Chondrocyte (in vitro differentiated cells): ENCODE measurements around the gene PAPPA2. TPM values are rescaled to one million over a fixed set of nuclear protein-coding genes. Genes with fewer than 3 reads are reported as not detected.
"Not testable (repeated sequence)": the region's sequence is repeated elsewhere in the genome, so short reads cannot be mapped to it uniquely, and the experiment has no call there.

ENCODE experiments used
- DNase-seq: peaks from one replicate; pipeline ENCODE4 v3.0.0; 2021; ENCODE audit warnings: mixed read lengths, low spot score
- H3K27ac Mint-ChIP-seq: one replicate; pipeline ENCODE4 v1.8.0; 2021; ENCODE audit warnings: mild to moderate bottlenecking, moderate library complexity, mixed read lengths; ENCODE audit not compliant: unreplicated experiment
- H3K27me3 Mint-ChIP-seq: 2 replicates; pipeline ENCODE4 v1.8.0; 2021; ENCODE audit warnings: low read depth, mixed read lengths
- H3K36me3 Mint-ChIP-seq: 2 replicates; pipeline ENCODE4 v1.8.0; 2021; ENCODE audit warnings: low read depth, mixed read lengths
- H3K4me1 Mint-ChIP-seq: 2 replicates; pipeline ENCODE4 v1.8.0; 2021; ENCODE audit warnings: low read depth, mild to moderate bottlenecking, mixed read lengths
- H3K4me3 Mint-ChIP-seq: one replicate; pipeline ENCODE4 v1.8.0; 2021; ENCODE audit warnings: mild to moderate bottlenecking, moderate library complexity, mixed read lengths; ENCODE audit not compliant: unreplicated experiment
- H3K9me3 Mint-ChIP-seq: 2 replicates; pipeline ENCODE4 v1.8.0; 2021; ENCODE audit warnings: low read depth, mixed read lengths
- total RNA-seq: library from RNA; stranded (reverse); gene quantifications from 3 replicates; pipeline ENCODE4 v1.2.1, GENCODE V29; 2021
- TF ChIP-seq, protein P1 (sequence below): fragments of 200-600 bp; sonication (generic); IDR thresholded peaks from 2 replicates; pipeline ENCODE4 v1.5.0; 2021; ENCODE audit warnings: antibody characterized with exemption, mild to moderate bottlenecking, moderate library complexity

Gene PAPPA2
- total RNA-seq, 1 donor from 2014 or later = 0.42 TPM

DNA sequence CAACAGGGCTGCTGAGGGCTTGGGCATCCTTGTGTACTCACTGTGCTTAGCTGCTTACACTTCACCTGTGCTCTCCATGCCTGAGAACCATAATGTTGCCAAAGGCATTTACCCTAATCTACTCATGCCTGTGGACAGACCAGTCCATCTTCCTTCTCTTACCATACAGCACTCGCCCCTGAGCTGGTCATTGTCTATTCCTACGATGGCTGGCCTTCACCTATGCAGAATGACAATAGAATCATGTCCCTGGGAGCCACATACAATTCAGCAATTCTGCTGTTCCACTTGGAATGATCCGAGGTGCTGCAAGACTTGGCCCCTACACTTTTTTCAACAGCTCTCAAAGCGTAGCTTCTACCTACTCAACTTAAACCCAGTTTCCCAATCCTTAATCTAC lies 96.5 kb downstream of the PAPPA2 start:
- H3K9me3 Mint-ChIP-seq = no peaks in the 10 kb centered on the region
- TF ChIP-seq, protein P1, sequence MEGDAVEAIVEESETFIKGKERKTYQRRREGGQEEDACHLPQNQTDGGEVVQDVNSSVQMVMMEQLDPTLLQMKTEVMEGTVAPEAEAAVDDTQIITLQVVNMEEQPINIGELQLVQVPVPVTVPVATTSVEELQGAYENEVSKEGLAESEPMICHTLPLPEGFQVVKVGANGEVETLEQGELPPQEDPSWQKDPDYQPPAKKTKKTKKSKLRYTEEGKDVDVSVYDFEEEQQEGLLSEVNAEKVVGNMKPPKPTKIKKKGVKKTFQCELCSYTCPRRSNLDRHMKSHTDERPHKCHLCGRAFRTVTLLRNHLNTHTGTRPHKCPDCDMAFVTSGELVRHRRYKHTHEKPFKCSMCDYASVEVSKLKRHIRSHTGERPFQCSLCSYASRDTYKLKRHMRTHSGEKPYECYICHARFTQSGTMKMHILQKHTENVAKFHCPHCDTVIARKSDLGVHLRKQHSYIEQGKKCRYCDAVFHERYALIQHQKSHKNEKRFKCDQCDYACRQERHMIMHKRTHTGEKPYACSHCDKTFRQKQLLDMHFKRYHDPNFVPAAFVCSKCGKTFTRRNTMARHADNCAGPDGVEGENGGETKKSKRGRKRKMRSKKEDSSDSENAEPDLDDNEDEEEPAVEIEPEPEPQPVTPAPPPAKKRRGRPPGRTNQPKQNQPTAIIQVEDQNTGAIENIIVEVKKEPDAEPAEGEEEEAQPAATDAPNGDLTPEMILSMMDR = no peak
- H3K4me3 Mint-ChIP-seq = no peak overlapping the region
- no peaks in the 10 kb centered on the region for H3K36me3 Mint-ChIP-seq
- H3K4me1 Mint-ChIP-seq = peaks cover 3% of the 10 kb centered on the region
- H3K27ac Mint-ChIP-seq = no peak overlapping the region
- H3K27me3 Mint-ChIP-seq = peaks cover 28% of the 10 kb centered on the region
- DNase-seq = no peak

DNA sequence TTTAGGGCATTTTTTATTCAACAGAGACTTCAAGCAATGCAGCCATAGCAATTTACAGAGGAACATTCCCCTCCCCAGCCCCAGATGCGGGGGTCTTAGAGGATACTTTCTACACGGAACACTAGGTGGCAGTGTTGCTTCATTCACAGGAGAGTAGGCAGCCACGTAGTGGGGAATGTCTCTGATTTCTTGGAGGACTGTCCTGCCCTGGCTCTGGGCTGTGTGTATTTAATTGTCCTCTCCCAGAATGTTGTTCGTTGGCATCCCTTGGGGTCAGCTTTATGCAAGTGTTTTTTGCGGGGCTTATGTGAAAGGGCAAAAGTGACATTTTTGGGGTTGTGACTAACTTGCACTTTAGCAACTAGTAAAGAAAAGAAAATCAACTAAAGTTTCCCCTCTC lies 96.9 kb downstream of the PAPPA2 start:
- Mint-ChIP-seq H3K4me1 (peaks cover 3% of the 10 kb centered on the region), H3K4me3 (no peak overlapping the region), H3K9me3 (no peaks in the 10 kb centered on the region), H3K27ac (no peak overlapping the region), H3K27me3 (peaks cover 24% of the 10 kb centered on the region), H3K36me3 (no peaks in the 10 kb centered on the region)
- TF ChIP-seq, protein P1 = peak; percentile 94
- no peak for DNase-seq

DNA sequence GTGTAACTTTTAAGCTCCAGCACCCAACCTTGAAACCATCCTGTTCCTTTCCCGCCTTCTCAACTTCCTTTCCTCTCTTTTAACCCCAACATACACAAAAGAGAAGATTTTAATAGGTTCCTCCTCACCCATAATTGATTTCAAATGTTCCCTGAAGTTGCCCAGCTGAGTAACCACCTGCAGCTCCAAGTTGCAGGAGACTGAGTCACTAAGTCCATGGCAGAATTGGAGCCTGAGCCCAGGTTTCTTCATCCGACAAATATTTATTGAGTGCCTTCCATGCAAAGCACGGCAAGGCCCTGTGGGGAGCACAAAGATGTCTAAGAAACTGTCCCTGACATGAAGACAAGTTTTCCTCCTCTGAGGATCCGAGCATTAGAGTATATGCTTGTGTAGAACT lies 97.7 kb downstream of the PAPPA2 start:
- peaks cover 3% of the 10 kb centered on the region for H3K4me1 Mint-ChIP-seq
- TF ChIP-seq, protein P1 = no peak
- H3K36me3 Mint-ChIP-seq = no peaks in the 10 kb centered on the region
- DNase-seq = no peak
- H3K27me3 Mint-ChIP-seq = peaks cover 17% of the 10 kb centered on the region
- no peaks in the 10 kb centered on the region for H3K9me3 Mint-ChIP-seq
- no peak overlapping the region for H3K4me3 Mint-ChIP-seq
- no peak overlapping the region for H3K27ac Mint-ChIP-seq

DNA sequence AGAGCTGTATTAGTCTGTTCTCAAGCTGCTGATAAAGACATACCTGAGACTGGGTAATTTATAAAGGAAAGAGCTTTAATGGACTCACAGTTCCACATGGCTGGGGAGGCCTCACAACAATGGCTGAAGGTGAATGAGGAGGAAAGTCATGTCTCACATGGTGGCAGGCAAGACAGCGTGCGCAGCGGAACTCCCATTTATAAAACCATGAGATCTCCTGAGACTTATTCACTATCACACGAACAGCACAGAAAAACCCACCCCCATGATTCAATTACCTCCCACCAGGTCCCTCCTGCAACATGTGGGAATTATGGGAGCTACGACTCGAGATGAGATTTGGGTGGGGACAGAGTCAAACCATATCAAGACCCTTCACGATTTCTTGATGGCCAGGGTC lies 98.8 kb downstream of the PAPPA2 start:
- not testable (repeated sequence) for H3K27ac Mint-ChIP-seq, H3K9me3 Mint-ChIP-seq
- peaks cover 10% of the 10 kb centered on the region for H3K27me3 Mint-ChIP-seq

DNA sequence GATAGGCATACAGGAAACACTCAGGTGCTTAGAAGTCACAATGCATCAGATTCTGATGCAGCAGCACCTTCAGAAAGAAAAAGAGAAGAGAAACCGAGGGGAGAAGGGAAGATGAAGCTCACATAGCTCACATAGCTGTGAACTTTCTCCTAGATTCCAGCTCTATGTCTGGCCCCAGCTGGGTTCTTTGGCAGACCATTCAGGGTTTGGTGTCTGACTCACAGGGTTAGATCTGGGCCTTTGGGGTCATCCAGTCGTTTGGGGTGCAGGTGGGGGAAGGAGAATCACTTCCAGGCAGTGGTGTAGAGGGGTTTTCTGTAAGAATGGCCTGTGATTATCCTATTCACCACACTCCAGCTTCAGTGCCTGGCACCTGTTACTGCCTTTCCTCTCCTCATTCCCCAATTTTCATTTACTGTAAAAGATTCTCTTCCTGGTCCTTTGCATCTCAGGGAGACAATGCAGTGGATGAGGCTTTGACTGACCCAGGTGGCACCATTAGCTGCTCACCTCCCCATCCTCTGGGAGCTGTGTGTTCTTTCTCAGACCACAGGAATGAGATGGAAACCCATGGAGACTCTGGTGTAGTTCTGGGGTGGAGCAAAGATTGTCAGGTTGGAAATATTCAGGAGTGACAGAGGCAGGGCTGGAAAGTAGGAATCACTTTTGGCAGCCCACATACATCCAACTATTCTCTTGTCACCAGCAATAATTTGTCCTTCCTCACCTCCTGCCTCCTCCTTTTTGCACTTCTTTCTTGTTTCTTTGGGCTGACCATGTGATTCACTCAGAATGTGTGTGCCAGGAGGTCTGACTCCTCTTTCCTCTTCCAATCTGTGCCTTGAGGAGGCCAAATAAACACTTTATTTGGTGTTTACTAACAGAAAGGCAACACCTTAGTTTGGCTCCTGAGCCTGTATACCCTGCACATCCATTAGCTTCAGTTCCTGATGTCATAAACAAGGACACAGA lies 103.3 kb downstream of the PAPPA2 start:
- Mint-ChIP-seq H3K9me3 (no peaks in the 10 kb centered on the region), H3K27ac (no peak overlapping the region), H3K27me3 (peaks cover 11% of the 10 kb centered on the region), H3K4me1 (no peaks in the 10 kb centered on the region), H3K4me3 (no peak overlapping the region), H3K36me3 (no peaks in the 10 kb centered on the region)
- no peak for DNase-seq
- TF ChIP-seq, protein P1 = no peak

More for the DNA sequence above, 98.8 kb downstream of the PAPPA2 start:
- H3K36me3 Mint-ChIP-seq, H3K4me1 Mint-ChIP-seq, DNase-seq, H3K4me3 Mint-ChIP-seq: not testable (repeated sequence)
